ENCODE data around the gene CELF1. TPM values are rescaled to one million over a fixed set of nuclear protein-coding genes. Genes with fewer than 3 reads are reported as not detected.

The CELF1 gene
- polyA plus RNA-seq, 1 donor = 79.2 TPM

DNA sequence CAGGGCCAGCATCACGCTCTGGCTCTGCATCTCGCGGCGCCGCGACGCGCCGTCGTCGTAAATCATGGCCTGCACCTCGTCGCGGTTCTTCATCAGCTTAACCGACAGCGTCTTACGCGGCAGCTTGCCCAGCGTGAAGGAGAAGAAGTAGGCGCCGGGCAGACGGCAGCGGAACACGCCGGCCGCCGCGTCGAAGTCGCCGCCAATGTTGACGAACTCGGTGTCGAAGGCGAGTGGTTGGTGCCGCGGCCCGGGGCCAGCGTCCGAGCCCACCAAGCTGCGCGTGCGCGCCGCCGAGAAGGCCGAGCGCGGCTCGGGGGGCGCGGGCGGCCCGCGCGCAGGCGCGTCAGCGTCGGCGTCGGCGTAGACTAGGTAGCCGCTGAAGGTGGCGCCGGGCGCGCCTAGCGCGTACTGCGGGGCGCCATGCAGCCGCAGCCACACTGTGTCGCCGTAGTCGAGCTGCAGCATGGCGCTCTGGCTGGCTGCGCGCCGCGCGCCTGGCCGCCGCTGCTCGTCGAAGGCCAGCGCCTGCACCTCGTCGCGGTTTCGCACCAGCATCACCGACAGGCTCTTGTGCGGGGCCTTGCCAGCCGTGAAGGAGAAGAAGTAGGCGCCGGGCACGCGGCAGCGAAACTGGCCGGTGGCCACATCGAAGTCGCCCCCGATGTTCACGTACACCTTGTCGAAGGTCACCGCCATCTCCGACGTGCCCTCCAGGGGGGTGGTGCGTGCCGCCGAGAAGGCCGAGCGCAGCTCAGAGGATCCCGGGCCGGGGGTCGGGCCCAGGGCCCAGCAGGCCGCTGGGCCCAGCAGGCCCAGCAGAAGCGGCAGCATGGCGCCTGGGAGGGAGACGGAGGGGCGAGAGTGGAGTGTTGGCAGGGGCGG, 37.3 kb upstream of the CELF1 start:
- H3K4me3 ChIP-seq (ENCODE audit: low read length) = peak overlapping the region; percentile 49

DNA sequence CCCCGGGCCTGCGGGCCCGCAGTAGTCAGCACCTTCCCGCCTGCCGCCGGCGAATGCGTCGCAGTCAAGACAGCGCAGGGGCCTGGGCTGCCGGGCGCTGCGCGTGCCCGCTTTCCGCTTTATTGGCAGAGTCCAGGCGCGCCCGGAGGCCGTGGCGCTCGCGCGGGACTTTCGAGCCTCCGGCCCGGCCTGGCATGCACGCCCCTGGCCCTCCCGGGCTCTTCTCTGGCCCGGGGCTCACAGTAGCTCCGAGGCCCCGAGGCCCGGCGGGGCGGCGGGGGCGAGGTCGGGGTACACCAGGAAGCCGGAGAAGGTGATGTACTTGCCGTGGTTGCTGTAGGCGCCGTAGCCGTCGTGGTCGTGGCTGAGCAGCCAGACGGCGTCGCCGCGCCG, 36.6 kb upstream of the CELF1 start:
- no peak overlapping the region for H3K27ac ChIP-seq (ENCODE audit: low read length)
- H3K4me3 ChIP-seq (ENCODE audit: low read length) = peak overlapping the region; percentile 49
- peaks cover 20% of the 10 kb centered on the region for H3K4me1 ChIP-seq (ENCODE audit: control insufficient read depth, insufficient read depth, low read length)
- peaks cover 5% of the 10 kb centered on the region for H3K36me3 ChIP-seq (ENCODE audit: control insufficient read depth, insufficient read depth, low read length)
- peaks cover 8% of the 10 kb centered on the region for H3K9me3 ChIP-seq (ENCODE audit: control insufficient read depth, low read depth, low read length)
- DNase-seq = no peak
- no CpG with 5 or more reads among the region's 51 CpGs for WGBS (ENCODE audit: insufficient coverage, low lambda C conversion rate)
- H3K27me3 ChIP-seq (ENCODE audit: control insufficient read depth, insufficient read depth, low read length) = peaks cover 36% of the 10 kb centered on the region

More for the DNA sequence above, 37.3 kb upstream of the CELF1 start:
- peaks cover 20% of the 10 kb centered on the region for H3K4me1 ChIP-seq (ENCODE audit: control insufficient read depth, insufficient read depth, low read length)
- no CpG with 5 or more reads among the region's 122 CpGs for WGBS (ENCODE audit: insufficient coverage, low lambda C conversion rate)
- DNase-seq = peak; percentile 33 to 74
- no peak overlapping the region for H3K27ac ChIP-seq (ENCODE audit: low read length)
- H3K9me3 ChIP-seq (ENCODE audit: control insufficient read depth, low read depth, low read length) = peaks cover 8% of the 10 kb centered on the region
- peaks cover under 1% of the 10 kb centered on the region for H3K36me3 ChIP-seq (ENCODE audit: control insufficient read depth, insufficient read depth, low read length)
- peaks cover 42% of the 10 kb centered on the region for H3K27me3 ChIP-seq (ENCODE audit: control insufficient read depth, insufficient read depth, low read length)

DNA sequence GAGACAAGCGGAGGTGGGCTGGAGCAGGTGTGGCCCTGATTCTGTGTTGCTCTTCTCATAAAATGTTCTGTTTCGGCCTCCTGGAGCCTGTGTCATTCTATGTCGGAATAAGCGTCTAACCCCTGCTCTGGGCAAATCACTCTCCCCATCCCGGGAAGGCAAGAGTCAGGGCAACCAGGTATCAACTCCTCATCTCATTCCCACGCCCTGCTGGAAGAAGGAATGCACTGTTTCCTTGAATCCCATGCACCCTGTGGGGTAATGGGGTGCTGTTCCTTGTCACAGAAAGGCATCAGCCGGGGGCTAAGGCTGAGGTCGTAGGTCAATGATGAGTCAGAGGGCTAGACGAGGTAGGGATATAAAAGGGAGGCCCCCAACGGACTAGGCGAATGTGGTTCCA, 36.2 kb upstream of the CELF1 start:
- Histone ChIP-seq H3K36me3 (ENCODE audit: control insufficient read depth, insufficient read depth, low read length) (peaks cover 10% of the 10 kb centered on the region), H3K4me1 (ENCODE audit: control insufficient read depth, insufficient read depth, low read length) (peaks cover 20% of the 10 kb centered on the region), H3K9me3 (ENCODE audit: control insufficient read depth, low read depth, low read length) (peaks cover 5% of the 10 kb centered on the region), H3K4me3 (ENCODE audit: low read length) (peak overlapping the region; percentile 49), H3K27me3 (ENCODE audit: control insufficient read depth, insufficient read depth, low read length) (peaks cover 31% of the 10 kb centered on the region), H3K27ac (ENCODE audit: low read length) (no peak overlapping the region)
- DNase-seq = no peak
- WGBS (ENCODE audit: insufficient coverage, low lambda C conversion rate) = no CpG with 5 or more reads among the region's 11 CpGs

DNA sequence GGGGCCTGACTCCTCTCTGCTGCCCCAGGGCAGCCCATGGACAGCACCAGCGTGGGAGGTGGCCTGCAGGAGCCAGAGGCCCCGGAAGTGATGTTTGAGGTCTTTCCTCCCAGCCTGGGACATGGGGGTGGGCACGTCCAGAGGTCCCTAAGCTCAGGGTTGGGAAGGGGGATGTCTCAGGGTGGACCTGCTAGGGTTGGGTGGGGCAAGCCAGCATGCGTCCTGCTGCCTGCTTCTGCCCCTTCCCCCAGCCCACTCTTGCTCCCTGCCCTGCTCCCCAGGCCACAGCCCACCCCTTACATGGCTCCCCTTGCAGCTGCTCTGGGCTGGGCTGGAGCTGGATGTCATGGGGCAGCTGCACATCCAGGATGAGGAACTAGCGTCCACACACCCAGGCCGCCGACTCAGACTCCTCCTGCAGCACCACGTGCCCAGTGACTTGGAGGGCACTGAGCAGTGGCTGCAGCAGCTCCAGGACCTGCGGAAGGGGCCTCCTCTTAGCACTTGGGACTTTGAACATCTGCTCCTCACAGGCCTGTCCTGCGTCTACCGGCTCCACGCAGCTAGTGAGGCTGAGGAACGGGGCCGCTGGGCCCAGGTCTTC, 34.9 kb upstream of the CELF1 start:
- Histone ChIP-seq H3K4me3 (ENCODE audit: low read length) (no peak overlapping the region), H3K4me1 (ENCODE audit: control insufficient read depth, insufficient read depth, low read length) (peaks cover 17% of the 10 kb centered on the region), H3K9me3 (ENCODE audit: control insufficient read depth, low read depth, low read length) (peaks cover 5% of the 10 kb centered on the region), H3K27ac (ENCODE audit: low read length) (peak overlapping the region; percentile 64), H3K27me3 (ENCODE audit: control insufficient read depth, insufficient read depth, low read length) (peaks cover 18% of the 10 kb centered on the region), H3K36me3 (ENCODE audit: control insufficient read depth, insufficient read depth, low read length) (peaks cover 23% of the 10 kb centered on the region)
- WGBS (ENCODE audit: insufficient coverage, low lambda C conversion rate) = no CpG with 5 or more reads among the region's 14 CpGs
- peak; percentile 85 to 90 for DNase-seq

DNA sequence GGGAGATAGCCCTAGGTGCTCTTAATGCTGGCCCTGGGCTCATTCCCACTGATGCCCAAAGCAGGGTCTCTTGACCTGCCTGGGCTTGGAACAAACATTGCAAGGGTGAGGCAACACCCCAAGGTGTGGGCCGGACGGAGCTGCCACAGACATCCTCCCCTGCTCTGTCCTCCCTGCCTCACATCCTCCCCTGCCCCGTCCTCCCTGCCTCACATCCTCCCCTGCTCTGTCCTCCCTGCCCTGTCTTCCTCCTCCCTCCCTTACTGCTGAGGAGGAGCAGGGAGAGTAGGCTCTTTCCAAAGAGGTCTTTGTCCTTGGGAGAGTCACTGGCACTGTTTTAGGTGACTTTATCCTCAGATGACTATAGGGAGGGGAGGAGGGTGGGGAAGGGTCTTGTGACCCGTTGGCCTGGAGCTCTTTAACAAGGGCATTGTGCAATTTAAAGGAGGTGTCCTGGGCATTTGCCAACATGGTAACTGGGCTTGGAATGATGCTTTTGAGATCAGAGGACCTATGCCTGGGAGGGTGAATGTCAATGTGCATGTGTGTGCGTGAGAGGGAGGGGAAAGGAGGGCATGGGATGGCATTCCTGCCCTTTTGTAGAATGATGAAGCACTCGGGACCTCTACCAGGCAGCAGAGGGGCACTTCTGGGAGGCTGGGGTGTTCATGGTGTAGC, 34.2 kb upstream of the CELF1 start:
- Histone ChIP-seq H3K27ac (ENCODE audit: low read length) (peak overlapping the region; percentile 60), H3K4me3 (ENCODE audit: low read length) (no peak overlapping the region), H3K27me3 (ENCODE audit: control insufficient read depth, insufficient read depth, low read length) (peaks cover 12% of the 10 kb centered on the region), H3K4me1 (ENCODE audit: control insufficient read depth, insufficient read depth, low read length) (peaks cover 17% of the 10 kb centered on the region), H3K9me3 (ENCODE audit: control insufficient read depth, low read depth, low read length) (peaks cover 5% of the 10 kb centered on the region), H3K36me3 (ENCODE audit: control insufficient read depth, insufficient read depth, low read length) (peaks cover 29% of the 10 kb centered on the region)
- no peak for DNase-seq
- WGBS (ENCODE audit: insufficient coverage, low lambda C conversion rate) = no CpG with 5 or more reads among the region's 6 CpGs

DNA sequence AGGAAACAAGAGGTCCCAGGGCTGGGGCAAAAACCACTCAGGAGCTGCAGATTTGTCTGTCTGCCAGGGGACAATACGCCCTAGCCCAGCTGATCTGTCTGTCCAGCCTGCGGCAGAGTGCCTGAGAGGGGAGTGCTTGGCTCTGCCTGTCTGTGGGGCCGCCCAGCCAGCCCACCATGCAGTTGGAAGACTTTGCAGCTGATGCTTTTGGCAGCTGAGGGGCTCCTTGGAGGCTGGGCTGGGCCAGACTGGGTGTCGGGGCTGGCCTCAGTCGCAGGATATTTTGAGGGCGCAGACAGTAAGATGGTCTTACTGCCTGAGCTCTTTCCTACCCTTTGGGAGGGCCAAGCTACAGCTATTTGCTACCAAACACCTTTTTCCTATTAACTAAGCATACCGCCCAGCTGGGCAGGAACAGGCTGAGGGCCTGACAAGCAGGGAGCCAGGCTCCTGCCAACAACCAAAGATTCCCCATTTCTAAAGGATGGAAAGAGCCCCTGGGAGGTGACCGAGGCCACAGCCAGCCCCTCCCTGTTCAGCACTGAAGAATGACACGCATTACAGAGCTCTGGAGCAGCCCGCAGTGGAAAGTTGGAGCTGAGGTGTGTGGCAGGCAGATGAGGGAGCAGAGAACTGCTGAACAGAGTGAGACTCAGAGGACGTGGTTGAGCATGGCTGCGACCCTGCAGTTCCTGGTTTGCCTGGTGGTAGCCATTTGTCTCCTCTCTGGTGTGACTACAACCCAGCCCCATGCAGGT, 33.3 kb upstream of the CELF1 start, which contains the start of gene FAM180B:
TSS of gene FAM180B (plus strand) at position 581 of the 758 bp plus-strand sequence. CDS start at position 672, 91 bp downstream.
- WGBS (ENCODE audit: insufficient coverage, low lambda C conversion rate) = no CpG with 5 or more reads among the region's 12 CpGs
- Histone ChIP-seq H3K4me1 (ENCODE audit: control insufficient read depth, insufficient read depth, low read length) (peaks cover 17% of the 10 kb centered on the region), H3K4me3 (ENCODE audit: low read length) (no peak within 1 kb of the TSS), H3K27ac (ENCODE audit: low read length) (peak within 1 kb of the TSS; percentile 60), H3K9me3 (ENCODE audit: control insufficient read depth, low read depth, low read length) (peaks cover 5% of the 10 kb centered on the region), H3K27me3 (ENCODE audit: control insufficient read depth, insufficient read depth, low read length) (peaks cover 4% of the 10 kb centered on the region), H3K36me3 (ENCODE audit: control insufficient read depth, insufficient read depth, low read length) (peaks cover 38% of the 10 kb centered on the region)
- no peak for DNase-seq

DNA sequence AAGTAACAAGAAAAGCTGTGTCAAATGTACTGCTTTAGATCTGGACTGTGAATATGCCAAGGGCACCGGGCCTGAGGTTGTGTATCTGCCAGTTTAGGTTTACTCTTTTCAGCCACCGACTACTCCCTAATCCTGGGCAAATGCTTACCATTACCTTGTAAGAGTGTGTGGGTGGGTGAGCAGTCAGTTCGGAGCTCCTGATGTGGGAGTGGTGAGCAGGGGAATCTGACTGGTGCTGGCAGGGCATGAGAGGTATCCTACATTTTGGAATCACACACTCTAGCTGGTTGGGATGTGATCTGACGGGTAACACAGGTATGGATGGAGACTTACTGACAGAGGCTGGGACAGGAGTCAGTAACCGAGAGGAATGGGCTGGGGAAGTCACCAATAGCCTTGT, 30.9 kb upstream of the CELF1 start:
- H3K4me1 ChIP-seq (ENCODE audit: control insufficient read depth, insufficient read depth, low read length) = peaks cover 22% of the 10 kb centered on the region
- peaks cover 51% of the 10 kb centered on the region for H3K36me3 ChIP-seq (ENCODE audit: control insufficient read depth, insufficient read depth, low read length)
- no peak for DNase-seq
- WGBS (ENCODE audit: insufficient coverage, low lambda C conversion rate) = no CpG with 5 or more reads among the region's 5 CpGs
- no peaks in the 10 kb centered on the region for H3K9me3 ChIP-seq (ENCODE audit: control insufficient read depth, low read depth, low read length)
- no peak overlapping the region for H3K4me3 ChIP-seq (ENCODE audit: low read length)
- no peak overlapping the region for H3K27ac ChIP-seq (ENCODE audit: low read length)
- no peaks in the 10 kb centered on the region for H3K27me3 ChIP-seq (ENCODE audit: control insufficient read depth, insufficient read depth, low read length)

DNA sequence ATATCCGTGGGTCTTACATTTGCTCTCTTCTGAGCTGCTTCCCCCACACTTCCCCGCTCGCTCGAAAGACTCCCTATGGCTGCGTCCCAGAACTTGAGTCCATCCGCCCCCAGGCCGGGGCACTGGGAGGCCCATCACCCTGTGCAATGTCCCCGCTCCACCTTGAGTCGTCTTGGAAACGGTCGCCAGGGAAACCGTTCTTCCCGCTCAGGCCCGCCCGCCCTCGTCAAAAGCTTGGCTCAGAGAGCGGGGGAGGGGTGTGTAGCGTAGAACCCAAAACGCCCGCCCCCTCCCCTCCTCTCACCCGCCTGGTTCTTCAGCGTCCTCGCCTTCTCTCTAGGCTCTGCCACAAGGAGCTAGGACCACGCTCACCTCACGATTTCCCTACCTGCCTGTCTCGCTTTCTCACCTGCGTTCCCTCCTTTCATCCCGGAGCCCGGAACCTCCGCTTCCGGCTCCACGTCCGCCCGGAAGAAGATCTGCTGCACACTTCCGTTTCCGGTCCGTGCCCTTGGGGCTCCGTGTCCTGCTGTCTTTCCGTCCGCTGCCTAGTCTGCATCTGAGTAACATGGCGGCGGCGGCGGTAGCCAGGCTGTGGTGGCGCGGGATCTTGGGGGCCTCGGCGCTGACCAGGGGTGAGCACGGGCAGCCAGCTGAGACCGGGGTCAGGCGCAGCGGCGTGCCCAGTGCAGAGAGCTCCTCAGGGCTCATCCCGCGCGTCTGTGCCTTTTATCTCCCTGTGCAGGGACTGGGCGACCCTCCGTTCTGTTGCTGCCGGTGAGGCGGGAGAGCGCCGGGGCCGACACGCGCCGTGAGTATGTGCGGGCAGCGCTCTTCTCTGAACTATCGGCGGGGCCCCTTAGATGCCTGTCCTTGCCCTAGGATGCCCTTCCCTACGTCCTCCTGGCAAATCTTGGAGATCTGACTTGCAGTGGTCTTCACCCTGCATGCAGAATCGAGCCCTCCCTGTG, 25.9 kb upstream of the CELF1 start, which contains the start of the genes KBTBD4 and NDUFS3:
TSS of gene KBTBD4 (minus strand) at position 447 of the 971 bp plus-strand sequence. CDS start at position 428, 19 bp downstream.
TSS of gene NDUFS3 (plus strand) at position 551 of the 971 bp plus-strand sequence. CDS start at position 569, 18 bp downstream.
- peaks cover 15% of the 10 kb centered on the region for H3K4me1 ChIP-seq (ENCODE audit: control insufficient read depth, insufficient read depth, low read length)
- peak; percentile 87 to 92 for DNase-seq
- peak within 1 kb of the TSS; percentile 88 for H3K4me3 ChIP-seq (ENCODE audit: low read length)
- WGBS (ENCODE audit: insufficient coverage, low lambda C conversion rate) = no CpG with 5 or more reads among the region's 72 CpGs
- H3K36me3 ChIP-seq (ENCODE audit: control insufficient read depth, insufficient read depth, low read length) = peaks cover 48% of the 10 kb centered on the region
- H3K27me3 ChIP-seq (ENCODE audit: control insufficient read depth, insufficient read depth, low read length) = no peaks in the 10 kb centered on the region
- H3K9me3 ChIP-seq (ENCODE audit: control insufficient read depth, low read depth, low read length) = no peaks in the 10 kb centered on the region
- peak within 1 kb of the TSS; percentile 91 for H3K27ac ChIP-seq (ENCODE audit: low read length)

DNA sequence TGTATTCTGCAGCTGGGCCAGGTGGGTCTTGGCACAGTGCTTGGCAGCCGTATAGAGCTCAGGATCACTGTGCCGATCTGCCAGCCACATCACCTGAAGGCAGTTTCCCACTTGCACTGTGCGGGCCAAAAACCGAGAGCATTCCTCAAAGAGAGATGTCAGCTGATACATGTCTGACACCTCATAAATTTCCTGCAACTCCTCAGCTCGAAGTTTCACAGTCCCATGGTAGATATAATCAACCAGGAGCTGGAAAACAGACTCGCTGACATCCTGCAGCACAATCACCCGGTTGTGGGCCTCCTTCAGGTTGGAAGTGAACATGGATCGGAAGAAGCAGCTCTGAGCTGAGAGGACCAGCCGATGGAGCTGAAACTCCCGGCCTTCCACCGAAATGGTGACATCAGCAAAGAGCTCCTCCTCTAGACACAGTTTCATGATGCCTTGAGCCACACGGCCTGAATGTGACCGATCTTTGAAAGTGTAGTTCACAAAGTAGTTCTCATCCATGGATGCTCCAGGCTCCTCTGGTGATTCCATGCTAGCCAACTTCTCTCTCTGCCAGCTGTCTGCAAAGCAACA, 24.6 kb upstream of the CELF1 start:
- H3K9me3 ChIP-seq (ENCODE audit: control insufficient read depth, low read depth, low read length) = no peaks in the 10 kb centered on the region
- peaks cover 48% of the 10 kb centered on the region for H3K36me3 ChIP-seq (ENCODE audit: control insufficient read depth, insufficient read depth, low read length)
- no peaks in the 10 kb centered on the region for H3K27me3 ChIP-seq (ENCODE audit: control insufficient read depth, insufficient read depth, low read length)
- no peak overlapping the region for H3K27ac ChIP-seq (ENCODE audit: low read length)
- no peak overlapping the region for H3K4me3 ChIP-seq (ENCODE audit: low read length)
- DNase-seq = no peak
- H3K4me1 ChIP-seq (ENCODE audit: control insufficient read depth, insufficient read depth, low read length) = peaks cover 15% of the 10 kb centered on the region
- WGBS (ENCODE audit: insufficient coverage, low lambda C conversion rate) = no CpG with 5 or more reads among the region's 13 CpGs

Data from large intestine (tissue), 3 donors.